Ovary (tissue), 9 donors: Measurements from ENCODE around the gene CNTNAP5. TPM values are rescaled to one million over a fixed set of nuclear protein-coding genes. Genes with fewer than 3 reads are reported as not detected.

Experiments
- DNase-seq, 5 donors: peaks; one replicate each; pipeline ENCODE4 v3.0.0-alpha.2; 2019 to 2020
- H3K27ac ChIP-seq, 2 donors: fragments of 200-600 bp; one replicate each; pipeline versions ENCODE4 v1.5.1 to v1.8.0; 2019 to 2022
- H3K27me3 ChIP-seq: fragments of 200-600 bp; one replicate; pipeline ENCODE4 v1.8.0; 2022
- H3K36me3 ChIP-seq: fragments of 200-600 bp; sonication (generic); one replicate; pipeline ENCODE4 v1.5.1; 2019
- H3K4me1 ChIP-seq: one replicate; pipeline ENCODE4 v1.8.1; 2013; ENCODE audit warnings: mild to moderate bottlenecking, moderate library complexity; ENCODE audit not compliant: insufficient read depth
- H3K4me3 ChIP-seq: fragments of 200-600 bp; sonication (generic); one replicate; pipeline ENCODE4 v1.5.1; 2017
- H3K9me3 ChIP-seq, 2 donors: fragments of 200-600 bp in 1 of 2; sonication (generic) in 1 of 2; one replicate each; pipeline versions ENCODE4 v1.5.1 to v1.8.1; 2013 to 2019; ENCODE audit warnings: mild to moderate bottlenecking in 1 of 2, moderate library complexity in 1 of 2
- CTCF ChIP-seq, 3 donors: fragments of 450-650 bp in 2 of 3; fragments of 200-600 bp in 1 of 3; IDR thresholded peaks; one replicate each; pipeline versions ENCODE4 v1.5.1 to v1.8.0; 2016 to 2022; ENCODE audit warnings: antibody characterized with exemption in 3 of 3, mild to moderate bottlenecking in 1 of 3
- EP300 ChIP-seq: sonication (generic); formaldehyde crosslinking; IDR thresholded peaks from one replicate; pipeline ENCODE4 v1.6.1; 2017; ENCODE audit warnings: antibody characterized with exemption
- POLR2A ChIP-seq: fragments of 450-650 bp; IDR thresholded peaks from one replicate; pipeline ENCODE4 v1.6.1; 2017; ENCODE audit warnings: antibody characterized with exemption, mild to moderate bottlenecking, moderate library complexity
- WGBS, 3 donors: extraction: QIAGEN DNeasy Blood & Tissue Kit in 1 of 3; methylation state at CpG; one replicate each; pipeline versions ENCODE4 v1.1.5 to v1.1.7; 2013 to 2017; 5-methylcytosine and 5-hydroxymethylcytosine counted together
- intact Hi-C, 4 donors: fragments of 100-400 bp; cut with DNase I; formaldehyde crosslinking; loops; one replicate each; pipeline versions ENCODE4 v1.11.0 to v1.15.1; 2022 to 2023
- polyA plus RNA-seq, 2 donors: library from polyadenylated mRNA; stranded (reverse); fragments of 200-250 nt in 1 of 2; fragments of 350-450 nt in 1 of 2; fragmentation: Illumina TruSeq in 1 of 2; extraction: RNeasy Lipid Tissue Mini Kit (QIAGEN cat#74804) in 1 of 2; gene quantifications; one replicate each; pipeline ENCODE4 v1.2.3, GENCODE V29; 2013 to 2014
- total RNA-seq, 7 donors: library from RNA; depleted of rRNA in 2 of 7; stranded (reverse); fragments of >200 nt in 2 of 7; fragmentation: NEBNext Ultra II Directional in 3 of 7; extraction: Animal tissue kit (Norgen Biotek cat#: 25700) in 3 of 7; gene quantifications; one replicate each; pipeline versions ENCODE4 v1.1.0 to v1.2.4, GENCODE V29; 2016 to 2023
- donor health status: DM: no; HTN: no; CAD: no; lungs with moderate emphysema.
- donor health status: DM: no; HTN: no; CAD: no.
- donor health status: Bipolar disorder and iron deficiency.
- donor health status: DM: yes; HTN: yes; CAD: no.
- donor health status: DM: no; HTN: no; CAD: no.
- donor health status: DM: yes; HTN: yes; CAD: no.

Gene CNTNAP5
- total and polyA plus RNA-seq, 9 donors: not detected

GRCh38 chr2:124514236-124514635, 489.1 kb downstream of the CNTNAP5 start:
- no peaks in the 10 kb centered on the region for H3K36me3 ChIP-seq
- WGBS, 3 donors: 71 to 88% (median 82%) methylated on average over 1 of the region's 1 CpG
- no peak for DNase-seq
- TF ChIP-seq EP300 (no peak), CTCF (IDR thresholded peaks at IDR 0.05) (no peak), POLR2A (no peak)
- no peaks in the 10 kb centered on the region for H3K27me3 ChIP-seq
- H3K4me3 ChIP-seq: no peak overlapping the region
- no peak overlapping the region for H3K27ac ChIP-seq
- peaks cover 0 to 7% of the 10 kb centered on the region in 2 donors for H3K9me3 ChIP-seq
- H3K4me1 ChIP-seq: no peaks in the 10 kb centered on the region
- intact Hi-C loops: no loop called here

GRCh38 chr2:124520953-124521352, 495.9 kb downstream of the CNTNAP5 start:
- no peak for TF ChIP-seq CTCF (IDR thresholded peaks at IDR 0.05)
- no peak for TF ChIP-seq POLR2A
- TF ChIP-seq EP300: no peak
- no peaks in the 10 kb centered on the region for H3K36me3 ChIP-seq
- H3K27me3 ChIP-seq: no peaks in the 10 kb centered on the region
- WGBS, 3 donors: 80 to 87% (median 84%) methylated on average over 2 of the region's 2 CpGs
- no peak for DNase-seq
- no peak overlapping the region for H3K27ac ChIP-seq
- no peak overlapping the region for H3K4me3 ChIP-seq
- intact Hi-C loops: no loop called here
- peaks cover 0 to 7% of the 10 kb centered on the region in 2 donors for H3K9me3 ChIP-seq
- H3K4me1 ChIP-seq: no peaks in the 10 kb centered on the region

GRCh38 chr2:124523096-124523495, 498.0 kb downstream of the CNTNAP5 start:
- WGBS, 3 donors: 79 to 91% (median 86%) methylated on average over 3 of the region's 3 CpGs
- no peak overlapping the region for H3K27ac ChIP-seq
- no peak for DNase-seq
- no peaks in the 10 kb centered on the region for H3K9me3 ChIP-seq
- TF ChIP-seq EP300 (no peak), CTCF (IDR thresholded peaks at IDR 0.05) (no peak), POLR2A (no peak)
- no peaks in the 10 kb centered on the region for H3K27me3 ChIP-seq
- H3K4me1 ChIP-seq: no peaks in the 10 kb centered on the region
- H3K4me3 ChIP-seq: no peak overlapping the region
- intact Hi-C loops: no loop called here
- no peaks in the 10 kb centered on the region for H3K36me3 ChIP-seq

- intact Hi-C loops: no loop called here
- Histone ChIP-seq H3K27ac (no peak overlapping the region), H3K9me3 (no peaks in the 10 kb centered on the region), H3K4me1 (no peaks in the 10 kb centered on the region), H3K4me3 (no peak overlapping the region), H3K27me3 (no peaks in the 10 kb centered on the region), H3K36me3 (no peaks in the 10 kb centered on the region)
- 74 to 79% (median 79%) methylated on average over 7 of the region's 7 CpGs for WGBS, 3 donors
- no peak for TF ChIP-seq CTCF (IDR thresholded peaks at IDR 0.05)
- TF ChIP-seq POLR2A: no peak
- TF ChIP-seq EP300: no peak
- no peak for DNase-seq
These were observed 499.2 kb downstream of the CNTNAP5 start for GRCh38 chr2:124524155-124524915.
